Transverse colon (tissue), 4 donors: ENCODE measurements around the gene FBP2.

Experiments
- CTCF ChIP-seq, 5 experiments: fragments of 200-600 bp in 3 of 5; fragments of 450-650 bp in 2 of 5; sonication (generic) in 3 of 5; IDR thresholded peaks; 1 replicate in 2 of 5; 2 replicates in 3 of 5; pipeline ENCODE4 v1.5.1; 2016 to 2017; ENCODE audit warnings: antibody characterized with exemption in 5 of 5, inconsistent platforms in 3 of 5, mild to moderate bottlenecking in 2 of 5, moderate library complexity in 1 of 5
- EP300 ChIP-seq: sonication (generic); formaldehyde crosslinking; IDR thresholded peaks from one replicate; pipeline ENCODE4 v1.6.1; 2017; ENCODE audit warnings: antibody characterized with exemption, low read depth
- POLR2A ChIP-seq: fragments of 450-650 bp; IDR thresholded peaks from one replicate; pipeline ENCODE4 v1.6.1; 2016; ENCODE audit warnings: antibody characterized with exemption, mild to moderate bottlenecking, moderate library complexity
- POLR2AphosphoS5 ChIP-seq, 3 donors: sonication (generic); formaldehyde crosslinking; IDR thresholded peaks; one replicate each; pipeline ENCODE4 v1.6.1; 2016; ENCODE audit warnings: antibody characterized with exemption in 3 of 3

GRCh38 chr9:94600715-94601114, 7.1 kb upstream of the FBP2 start:
- TF ChIP-seq CTCF (IDR thresholded peaks at IDR 0.05) (no peak), POLR2AphosphoS5 (IDR thresholded peaks at IDR 0.05) (no peak), POLR2A (no peak), EP300 (no peak)
